Right lung (tissue), 5 donors: ENCODE results near the gene TUBD1. TPM values are rescaled to one million over a fixed set of nuclear protein-coding genes. Genes with fewer than 3 reads are reported as not detected.
"Not testable (repeated sequence)": the region's sequence is repeated elsewhere in the genome, so short reads cannot be mapped to it uniquely, and the experiment has no call there.

ENCODE experiments used
- DNase-seq, 2 donors: peaks; one replicate each; pipeline ENCODE4 v3.0.0-alpha.2; 2013
- polyA plus RNA-seq, 5 donors: library from polyadenylated mRNA; unstranded; fragments of 120-200 nt; gene quantifications; one replicate each; pipeline versions ENCODE4 v1.2.1 to v1.2.3, GENCODE V29; 2013; ENCODE audit warnings: inconsistent platforms in 1 of 5, low replicate concordance in 1 of 5; ENCODE audit not compliant: insufficient read length in 5 of 5, insufficient read depth in 1 of 5

The TUBD1 gene
- polyA plus RNA-seq, 5 donors: 15.3 to 21.0 (median 19.8) TPM

GRCh38 chr17:59876107-59876506 is 16.6 kb downstream of the TUBD1 start:
- no peak for DNase-seq

GRCh38 chr17:59874376-59874775 is 18.4 kb downstream of the TUBD1 start:
- no peak for DNase-seq

- not testable (repeated sequence) for DNase-seq
Observed at GRCh38 chr17:59873414-59873813, 19.3 kb downstream of the TUBD1 start.

GRCh38 chr17:59872351-59872750 is 20.4 kb downstream of the TUBD1 start:
- DNase-seq: no peak

GRCh38 chr17:59870482-59870881 is 22.3 kb downstream of the TUBD1 start:
- no peak for DNase-seq

- DNase-seq: no peak
Observed at GRCh38 chr17:59869941-59870218, 22.9 kb downstream of the TUBD1 start.

- DNase-seq: no peak
Observed at GRCh38 chr17:59863616-59864015, 29.1 kb downstream of the TUBD1 start.

GRCh38 chr17:59859444-59860025 is 33.2 kb downstream of the TUBD1 start:
- DNase-seq: peak in 1 of 2 donors; percentile 31

GRCh38 chr17:59858932-59859331 is 33.8 kb downstream of the TUBD1 start:
- DNase-seq: no peak

- DNase-seq: no peak
Observed at GRCh38 chr17:59858167-59858816, 34.5 kb downstream of the TUBD1 start.

- peak in 1 of 2 donors; percentile 28 for DNase-seq
Observed at GRCh38 chr17:59856859-59857794, 35.6 kb downstream of the TUBD1 start.

- not testable (repeated sequence) for DNase-seq
Observed at GRCh38 chr17:59853919-59854729, 38.6 kb downstream of the TUBD1 start.

GRCh38 chr17:59853168-59853918 is 39.4 kb downstream of the TUBD1 start:
- DNase-seq: no peak

GRCh38 chr17:59852847-59853167 is 39.9 kb downstream of the TUBD1 start:
- DNase-seq: not testable (repeated sequence)

- DNase-seq: no peak
Observed at GRCh38 chr17:59851439-59852375, 41.0 kb downstream of the TUBD1 start.

- DNase-seq: not testable (repeated sequence)
Observed at GRCh38 chr17:59850311-59850710, 42.4 kb downstream of the TUBD1 start.

GRCh38 chr17:59848778-59849177 is 44.0 kb downstream of the TUBD1 start:
- no peak for DNase-seq

GRCh38 chr17:59848385-59848668 is 44.4 kb downstream of the TUBD1 start:
- no peak for DNase-seq

- DNase-seq: peak; percentile 62 to 73
Observed at GRCh38 chr17:59846394-59847165, 46.2 kb downstream of the TUBD1 start.
